Astrocyte (in vitro differentiated cells and primary cell): ENCODE measurements around the gene TNFRSF1B. TPM values are rescaled to one million over a fixed set of nuclear protein-coding genes. Genes with fewer than 3 reads are reported as not detected.
"Not testable (repeated sequence)": the region's sequence is repeated elsewhere in the genome, so short reads cannot be mapped to it uniquely, and the experiment has no call there.

Source experiments
- DNase-seq: peaks from one replicate; pipeline ENCODE4 v3.0.0-alpha.2; 2010; ENCODE audit warnings: low read depth
- FAIRE-seq: peaks from 2 replicates; lab custom pipeline; 2011; peaks lifted over from hg19 to GRCh38; lab: Jason Lieb, UNC
- H2AFZ ChIP-seq: 2 replicates; pipeline ENCODE4 v1.6.0; 2012; ENCODE audit warnings: low read depth, low read length, inconsistent platforms
- H3K27ac ChIP-seq: 2 replicates; pipeline ENCODE4 v1.5.1; 2011; ENCODE audit warnings: low read depth, low read length, inconsistent platforms
- H3K27me3 ChIP-seq: 2 replicates; pipeline ENCODE4 v1.6.0; 2011; ENCODE audit warnings: low read length, inconsistent platforms; ENCODE audit not compliant: insufficient read depth
- H3K36me3 ChIP-seq: 2 replicates; pipeline ENCODE4 v1.5.1; 2011; ENCODE audit warnings: low read length, inconsistent platforms; ENCODE audit not compliant: insufficient read depth
- H3K4me1 ChIP-seq: 2 replicates; pipeline ENCODE4 v1.5.1; 2011; ENCODE audit warnings: low read length, inconsistent platforms; ENCODE audit not compliant: insufficient read depth
- H3K4me2 ChIP-seq: 2 replicates; pipeline ENCODE4 v1.6.0; 2012; ENCODE audit warnings: low read length, inconsistent platforms
- H3K4me3 ChIP-seq: 2 replicates; pipeline ENCODE4 v1.5.1; 2011; ENCODE audit warnings: low read depth, mild to moderate bottlenecking, low read length, inconsistent platforms; ENCODE audit not compliant: insufficient read depth
- H3K79me2 ChIP-seq: 2 replicates; pipeline ENCODE4 v1.6.0; 2012; ENCODE audit warnings: mild to moderate bottlenecking, low read length, inconsistent platforms; ENCODE audit not compliant: insufficient read depth
- H3K9ac ChIP-seq: 2 replicates; pipeline ENCODE4 v1.6.0; 2012; ENCODE audit warnings: mild to moderate bottlenecking, low read length, inconsistent platforms
- H3K9me3 ChIP-seq: 2 replicates; pipeline ENCODE4 v1.5.1; 2012; ENCODE audit warnings: low read depth, mild to moderate bottlenecking, low read length, inconsistent platforms; ENCODE audit not compliant: insufficient read depth
- H4K20me1 ChIP-seq: 2 replicates; pipeline ENCODE4 v1.6.0; 2012; ENCODE audit warnings: low read length, inconsistent platforms; ENCODE audit not compliant: insufficient read depth
- H3K27ac Mint-ChIP-seq: one replicate; pipeline ENCODE4 v1.8.0; 2021; ENCODE audit warnings: mild to moderate bottlenecking, mixed read lengths; ENCODE audit not compliant: unreplicated experiment
- H3K27me3 Mint-ChIP-seq: one replicate; pipeline ENCODE4 v1.8.0; 2021; ENCODE audit warnings: low read depth, mixed read lengths; ENCODE audit not compliant: unreplicated experiment
- H3K36me3 Mint-ChIP-seq: one replicate; pipeline ENCODE4 v1.8.0; 2021; ENCODE audit warnings: low read depth, mixed read lengths; ENCODE audit not compliant: unreplicated experiment
- H3K4me1 Mint-ChIP-seq: one replicate; pipeline ENCODE4 v1.8.0; 2021; ENCODE audit warnings: low read depth, mixed read lengths; ENCODE audit not compliant: unreplicated experiment
- H3K4me3 Mint-ChIP-seq: one replicate; pipeline ENCODE4 v1.8.0; 2021; ENCODE audit warnings: mild to moderate bottlenecking, moderate library complexity, mixed read lengths; ENCODE audit not compliant: unreplicated experiment
- H3K9me3 Mint-ChIP-seq: one replicate; pipeline ENCODE4 v1.8.0; 2021; ENCODE audit warnings: mild to moderate bottlenecking, mixed read lengths; ENCODE audit not compliant: unreplicated experiment
- EZH2 ChIP-seq: IDR thresholded peaks from 2 replicates; pipeline ENCODE4 v1.6.1; 2012; ENCODE audit warnings: mild to moderate bottlenecking, low read length, inconsistent platforms; ENCODE audit not compliant: insufficient read depth
- total RNA-seq: library from RNA; stranded (reverse); gene quantifications from 2 replicates; pipeline ENCODE4 v1.2.1, GENCODE V29; 2021
- TF ChIP-seq, protein P1 (sequence below): IDR thresholded peaks from 2 replicates; pipeline ENCODE4 v1.5.1; 2011; ENCODE audit warnings: low read depth, mild to moderate bottlenecking, inconsistent platforms, low read length, moderate library complexity; ENCODE audit not compliant: insufficient read depth

Gene TNFRSF1B
- total RNA-seq, 1 donor from 2014 or later = 0.09 TPM

DNA sequence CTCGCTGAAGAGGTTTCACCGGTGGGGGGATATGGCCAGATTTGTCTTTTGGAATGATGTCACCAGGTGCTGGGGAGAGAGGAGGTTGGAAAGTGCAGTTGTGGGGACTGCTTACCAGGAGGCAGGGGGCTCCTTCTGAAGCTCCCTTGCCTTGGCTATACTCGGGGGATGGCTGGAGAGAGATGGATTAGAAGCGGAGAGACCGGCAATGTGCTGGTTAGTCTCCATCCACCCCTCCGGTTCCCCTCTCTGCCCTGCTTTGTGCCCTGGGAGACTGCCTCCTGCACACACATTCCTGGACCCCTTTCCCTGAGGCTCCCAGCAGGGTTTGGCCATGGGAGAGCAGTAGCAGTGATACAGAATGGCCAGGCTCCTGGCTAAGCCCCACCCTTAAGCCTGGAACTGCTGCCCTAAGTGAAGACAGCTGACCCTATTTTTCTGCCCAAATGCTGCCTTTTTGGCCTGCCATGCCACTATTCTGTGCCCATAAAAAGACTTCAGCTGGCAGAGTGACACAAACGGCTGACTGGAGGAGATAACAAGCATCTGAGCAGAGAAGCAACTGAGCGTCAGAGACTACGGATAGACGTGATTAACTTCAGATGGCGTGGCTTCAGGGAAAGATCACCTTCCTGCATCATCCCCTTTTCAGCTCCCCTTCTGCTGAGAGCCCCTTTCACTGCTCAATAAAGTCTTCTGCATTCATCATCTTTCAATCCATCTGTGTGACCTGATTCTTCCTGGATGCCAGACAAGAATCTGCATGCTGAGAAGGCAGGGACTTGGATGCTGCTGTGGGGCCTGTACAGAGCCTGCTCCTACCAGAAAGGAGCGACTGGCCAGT, 48.5 kb downstream of the TNFRSF1B start:
- H3K9me3 ChIP-seq = no peaks in the 10 kb centered on the region
- Mint-ChIP-seq H3K36me3 (peaks cover 2% of the 10 kb centered on the region), H3K4me1 (no peaks in the 10 kb centered on the region), H3K9me3 (peaks cover 13% of the 10 kb centered on the region), H3K27ac (no peak overlapping the region), H3K27me3 (peaks cover 43% of the 10 kb centered on the region), H3K4me3 (no peak overlapping the region)
- no peak for TF ChIP-seq EZH2
- TF ChIP-seq, protein P1, sequence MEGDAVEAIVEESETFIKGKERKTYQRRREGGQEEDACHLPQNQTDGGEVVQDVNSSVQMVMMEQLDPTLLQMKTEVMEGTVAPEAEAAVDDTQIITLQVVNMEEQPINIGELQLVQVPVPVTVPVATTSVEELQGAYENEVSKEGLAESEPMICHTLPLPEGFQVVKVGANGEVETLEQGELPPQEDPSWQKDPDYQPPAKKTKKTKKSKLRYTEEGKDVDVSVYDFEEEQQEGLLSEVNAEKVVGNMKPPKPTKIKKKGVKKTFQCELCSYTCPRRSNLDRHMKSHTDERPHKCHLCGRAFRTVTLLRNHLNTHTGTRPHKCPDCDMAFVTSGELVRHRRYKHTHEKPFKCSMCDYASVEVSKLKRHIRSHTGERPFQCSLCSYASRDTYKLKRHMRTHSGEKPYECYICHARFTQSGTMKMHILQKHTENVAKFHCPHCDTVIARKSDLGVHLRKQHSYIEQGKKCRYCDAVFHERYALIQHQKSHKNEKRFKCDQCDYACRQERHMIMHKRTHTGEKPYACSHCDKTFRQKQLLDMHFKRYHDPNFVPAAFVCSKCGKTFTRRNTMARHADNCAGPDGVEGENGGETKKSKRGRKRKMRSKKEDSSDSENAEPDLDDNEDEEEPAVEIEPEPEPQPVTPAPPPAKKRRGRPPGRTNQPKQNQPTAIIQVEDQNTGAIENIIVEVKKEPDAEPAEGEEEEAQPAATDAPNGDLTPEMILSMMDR = no peak
- DNase-seq = no peak
- H3K4me1 ChIP-seq = no peaks in the 10 kb centered on the region
- H4K20me1 ChIP-seq = no peaks in the 10 kb centered on the region
- no peaks in the 10 kb centered on the region for H3K79me2 ChIP-seq
- H3K4me2 ChIP-seq = no peak overlapping the region
- FAIRE-seq = no peak
- no peak overlapping the region for H3K27ac ChIP-seq
- H3K36me3 ChIP-seq = no peaks in the 10 kb centered on the region
- no peak overlapping the region for H3K4me3 ChIP-seq
- H3K27me3 ChIP-seq = peaks cover 5% of the 10 kb centered on the region
- H2AFZ ChIP-seq = no peak overlapping the region
- H3K9ac ChIP-seq = no peak overlapping the region

DNA sequence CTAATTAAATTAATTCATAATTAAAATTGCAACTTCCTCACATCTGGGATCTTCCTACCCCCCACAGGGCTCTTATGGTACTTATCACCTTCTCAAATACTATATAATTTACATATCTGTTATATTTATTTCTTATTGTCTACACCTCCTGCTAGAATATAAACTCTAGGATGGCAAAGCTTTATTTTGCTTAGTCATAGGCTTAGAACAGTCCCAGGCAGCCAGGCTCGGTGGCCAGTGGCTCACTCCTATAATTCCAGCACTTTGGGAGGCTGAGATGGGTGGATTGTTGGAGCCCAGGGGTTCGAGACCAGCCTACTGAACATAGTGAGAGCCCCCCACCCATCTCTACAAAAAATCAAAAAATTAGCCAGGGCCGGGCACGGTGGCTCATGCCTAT, 53.0 kb downstream of the TNFRSF1B start:
- no peaks in the 10 kb centered on the region for H3K9me3 ChIP-seq
- no peak overlapping the region for H3K27ac ChIP-seq
- peaks cover 2% of the 10 kb centered on the region for H3K36me3 Mint-ChIP-seq
- FAIRE-seq (no peak), DNase-seq (no peak)
- H3K4me1 Mint-ChIP-seq = no peaks in the 10 kb centered on the region
- H3K4me3 Mint-ChIP-seq = no peak overlapping the region
- H3K4me3 ChIP-seq = no peak overlapping the region
- H3K4me1 ChIP-seq = no peaks in the 10 kb centered on the region
- H3K27me3 ChIP-seq = peaks cover 5% of the 10 kb centered on the region
- H3K36me3 ChIP-seq = no peaks in the 10 kb centered on the region
- H3K79me2 ChIP-seq = no peaks in the 10 kb centered on the region
- H4K20me1 ChIP-seq = no peaks in the 10 kb centered on the region
- no peak overlapping the region for H3K27ac Mint-ChIP-seq
- TF ChIP-seq EZH2 = no peak
- TF ChIP-seq, protein P1 = no peak
- no peak overlapping the region for H3K9ac ChIP-seq
- peaks cover 21% of the 10 kb centered on the region for H3K27me3 Mint-ChIP-seq
- no peak overlapping the region for H2AFZ ChIP-seq
- peaks cover 25% of the 10 kb centered on the region for H3K9me3 Mint-ChIP-seq
- no peak overlapping the region for H3K4me2 ChIP-seq

DNA sequence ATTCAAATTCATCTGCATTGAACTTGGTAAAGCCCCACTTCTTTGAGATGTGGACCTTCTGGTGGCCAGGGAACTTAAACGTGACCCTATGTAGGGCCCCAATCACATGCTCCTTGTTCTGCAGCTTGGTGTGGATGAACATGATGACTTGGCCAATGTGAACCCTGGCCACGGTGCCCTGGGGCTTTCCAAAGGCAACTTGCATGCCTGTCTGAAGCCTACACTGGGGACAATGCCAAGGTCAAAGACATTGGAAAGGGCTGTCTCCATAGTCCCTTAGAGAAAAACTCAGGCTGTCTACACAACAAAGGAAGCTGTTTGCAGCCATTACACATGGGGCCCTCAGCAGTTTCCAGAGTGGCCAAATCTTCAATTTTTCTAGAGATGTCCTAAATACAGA, 54.1 kb downstream of the TNFRSF1B start:
- Mint-ChIP-seq H3K36me3 (no peaks in the 10 kb centered on the region), H3K9me3 (peaks cover 21% of the 10 kb centered on the region), H3K27ac (no peak overlapping the region), H3K4me3 (no peak overlapping the region), H3K27me3 (peaks cover 16% of the 10 kb centered on the region), H3K4me1 (no peaks in the 10 kb centered on the region)
- no peaks in the 10 kb centered on the region for H3K9me3 ChIP-seq
- no peak overlapping the region for H2AFZ ChIP-seq
- H3K79me2 ChIP-seq = no peaks in the 10 kb centered on the region
- DNase-seq (no peak), FAIRE-seq (no peak)
- peaks cover 5% of the 10 kb centered on the region for H3K27me3 ChIP-seq
- no peaks in the 10 kb centered on the region for H3K4me1 ChIP-seq
- no peaks in the 10 kb centered on the region for H4K20me1 ChIP-seq
- H3K36me3 ChIP-seq = no peaks in the 10 kb centered on the region
- H3K9ac ChIP-seq = no peak overlapping the region
- no peak overlapping the region for H3K27ac ChIP-seq
- no peak overlapping the region for H3K4me3 ChIP-seq
- TF ChIP-seq, protein P1 = no peak
- no peak for TF ChIP-seq EZH2
- H3K4me2 ChIP-seq = no peak overlapping the region

DNA sequence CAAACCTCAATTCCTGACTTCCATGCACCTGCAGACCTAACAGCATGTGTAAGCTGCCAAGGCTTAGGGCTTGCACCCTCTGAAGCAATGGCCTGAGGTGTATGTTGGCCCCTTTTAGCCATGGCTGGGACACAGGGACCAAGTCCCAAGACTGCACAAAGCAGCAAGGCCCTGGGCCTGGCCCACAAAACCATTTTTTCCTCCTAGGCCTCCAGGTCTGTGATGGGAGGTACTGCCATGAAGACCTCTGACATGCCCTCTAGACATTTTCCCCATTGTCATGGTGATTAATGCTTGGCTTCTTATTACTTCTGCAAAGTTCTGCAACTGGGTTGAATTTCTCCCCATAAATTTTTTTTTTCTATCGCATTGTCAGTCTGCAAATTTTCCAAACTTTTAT, 55.9 kb downstream of the TNFRSF1B start:
- H3K4me1 ChIP-seq, H3K79me2 ChIP-seq, H4K20me1 ChIP-seq, H3K36me3 ChIP-seq, H3K4me3 ChIP-seq, H3K4me3 Mint-ChIP-seq, DNase-seq, H3K36me3 Mint-ChIP-seq, FAIRE-seq, H3K27ac ChIP-seq, H3K27ac Mint-ChIP-seq, H3K27me3 ChIP-seq, H3K4me2 ChIP-seq, H3K9me3 ChIP-seq, H2AFZ ChIP-seq, H3K9ac ChIP-seq, H3K4me1 Mint-ChIP-seq, H3K27me3 Mint-ChIP-seq: not testable (repeated sequence)
- peaks cover 18% of the 10 kb centered on the region for H3K9me3 Mint-ChIP-seq
